Epithelial cell of umbilical artery (primary cell): Measurements from ENCODE around the gene ZNF816. TPM values are rescaled to one million over a fixed set of nuclear protein-coding genes. Genes with fewer than 3 reads are reported as not detected.

Experiments used
- total RNA-seq: library from RNA; depleted of rRNA; stranded (reverse); fragments of >200 nt; gene quantifications from 2 replicates; pipeline ENCODE4 v1.2.3, GENCODE V29; 2014

Gene ZNF816
- total RNA-seq: 11.0 and 16.4 TPM in 2 replicates

DNA sequence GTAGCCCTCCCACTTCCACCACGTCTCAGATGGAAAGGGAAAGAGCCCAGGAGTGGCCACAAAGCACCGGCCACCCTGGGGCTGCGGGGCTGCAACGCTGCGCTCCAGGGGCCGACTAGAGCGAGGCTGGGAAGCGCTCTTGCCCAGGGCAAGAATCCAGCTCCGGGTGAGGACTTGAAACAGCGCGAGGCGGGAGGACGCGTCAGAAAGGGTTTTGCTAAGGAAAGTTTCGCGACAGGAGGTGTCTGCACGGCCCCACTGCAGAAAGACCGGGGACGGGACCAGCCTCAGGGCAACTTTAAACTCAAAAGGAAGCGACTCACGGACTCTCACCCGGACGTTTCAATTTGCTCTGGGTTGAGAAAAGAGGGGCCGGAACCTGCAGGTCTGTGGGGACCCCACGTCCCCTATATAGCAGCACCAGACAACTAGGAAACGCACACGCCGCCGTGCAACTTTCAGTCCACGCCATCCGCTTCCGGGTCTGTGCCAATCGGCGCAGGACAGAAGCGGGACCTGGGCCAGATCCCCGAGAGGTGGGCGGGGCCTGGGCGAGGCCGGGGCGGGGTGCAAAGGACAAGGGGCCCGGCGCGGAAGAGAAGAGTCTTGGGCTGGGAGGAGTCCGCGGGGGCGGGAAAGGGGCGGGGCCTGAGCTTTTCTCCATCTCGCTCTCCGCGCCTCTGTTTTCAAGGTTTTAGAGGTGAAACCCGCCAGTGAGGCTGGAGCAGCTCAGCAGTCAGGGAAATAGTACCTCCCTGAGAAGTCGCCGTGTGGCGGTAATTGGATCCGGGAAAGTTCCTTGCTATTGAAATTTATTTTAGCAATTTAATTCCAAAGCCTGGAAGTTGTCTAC, at the start of gene ZNF816:
ZNF816 (minus strand) TSS at position 488 of the 853 bp plus-strand sequence. CDS start 6,792 bp downstream, outside the sequence.

GRCh38 chr19:52922841-52923777, 39.6 kb downstream of the ZNF816 start, which contains the start of gene ZNF888:
Gene ZNF888, minus strand, starts transcription at chr19:52923428. Its CDS starts 5,555 bp downstream, at chr19:52917873.

Other genes with a start within 250 kb of the ZNF816 start
- gene ZNF611, start 227.8 kb downstream of the ZNF816 start, total RNA-seq: 7.1 and 8.8 TPM in 2 replicates
- gene ZNF600, start 176.1 kb downstream of the ZNF816 start, total RNA-seq: 2.3 and 4.4 TPM in 2 replicates
- gene ZNF28, start 141.2 kb downstream of the ZNF816 start, total RNA-seq: 14.3 and 19.9 TPM in 2 replicates
- 27.4 and 30.2 TPM in 2 replicates for gene ZNF468, start 105.3 kb downstream of the ZNF816 start, total RNA-seq
- 6.8 and 14.0 TPM in 2 replicates for gene ZNF320, start 65.2 kb downstream of the ZNF816 start, total RNA-seq
- 5.2 and 7.3 TPM in 2 replicates for gene ZNF888, start 39.5 kb downstream of the ZNF816 start, total RNA-seq
- gene ERVV-1, start 51.0 kb upstream of the ZNF816 start, total RNA-seq: not detected in 2 replicates
- gene ERVV-2, start 81.9 kb upstream of the ZNF816 start, total RNA-seq: not detected in 2 replicates
- 16.2 and 19.8 TPM in 2 replicates for gene ZNF160, start 140.5 kb upstream of the ZNF816 start, total RNA-seq
- 0.32 TPM in 1 of 2 replicates, not detected in the other for gene ZNF415, start 170.0 kb upstream of the ZNF816 start, total RNA-seq
- gene ZNF347, start 196.2 kb upstream of the ZNF816 start, total RNA-seq: 3.5 and 3.6 TPM in 2 replicates
- 1.7 and 1.9 TPM in 2 replicates for gene ZNF665, start 230.5 kb upstream of the ZNF816 start, total RNA-seq